ACHN (cell line): ENCODE results near the gene LMOD1.
"Not testable (repeated sequence)": the region's sequence is repeated elsewhere in the genome, so short reads cannot be mapped to it uniquely, and the experiment has no call there.

Experiments
- DNase-seq: peaks from one replicate; pipeline ENCODE4 v3.0.0-alpha.2; 2015
- in situ Hi-C: cut with HindIII; loops from 2 replicates; pipeline ENCODE4 v1.10.0; 2017; ENCODE audit warnings: low sequenced_read_pairs, low pct_ligation_motif_present, low pct_unique_long_range_greater_than_20kb

LMOD1 gene

GRCh38 chr1:201884425-201884824 lies 61.9 kb downstream of the LMOD1 start:
- no peak for DNase-seq
- in situ Hi-C loops = no loop called here

GRCh38 chr1:201883786-201884185 lies 62.6 kb downstream of the LMOD1 start:
- peak; percentile 38 for DNase-seq
- in situ Hi-C loops = no loop called here

GRCh38 chr1:201883266-201883665 lies 63.1 kb downstream of the LMOD1 start:
- in situ Hi-C loops = no loop called here
- no peak for DNase-seq

GRCh38 chr1:201882665-201883132 lies 63.6 kb downstream of the LMOD1 start:
- DNase-seq = peak; percentile 61
- in situ Hi-C loops = no loop called here

- in situ Hi-C loops = no loop called here
These were observed 64.7 kb downstream of the LMOD1 start for GRCh38 chr1:201881617-201882016.

GRCh38 chr1:201880928-201881571 lies 65.3 kb downstream of the LMOD1 start:
- in situ Hi-C loops = no loop called here
- no peak for DNase-seq

More at GRCh38 chr1:201881617-201882016, 64.7 kb downstream of the LMOD1 start:
- no peak for DNase-seq

GRCh38 chr1:201877877-201878401 lies 68.4 kb downstream of the LMOD1 start:
- peak; percentile 66 for DNase-seq
- in situ Hi-C loops = no loop called here

GRCh38 chr1:201876148-201876818 lies 70.1 kb downstream of the LMOD1 start:
- in situ Hi-C loops = no loop called here
- peak; percentile 43 for DNase-seq

GRCh38 chr1:201874672-201875071 lies 71.7 kb downstream of the LMOD1 start:
- in situ Hi-C loops = no loop called here
- no peak for DNase-seq

- no peak for DNase-seq
- in situ Hi-C loops = no loop called here
These were observed 76.0 kb downstream of the LMOD1 start for GRCh38 chr1:201870397-201870796.

- no peak for DNase-seq
- in situ Hi-C loops = no loop called here
These were observed 84.9 kb downstream of the LMOD1 start for GRCh38 chr1:201861448-201861847.

- in situ Hi-C loops = no loop called here
These were observed 86.9 kb downstream of the LMOD1 start for GRCh38 chr1:201859424-201859823.

GRCh38 chr1:201856722-201857121 lies 89.6 kb downstream of the LMOD1 start:
- DNase-seq, in situ Hi-C loops: not testable (repeated sequence)

More at GRCh38 chr1:201859424-201859823, 86.9 kb downstream of the LMOD1 start:
- DNase-seq = no peak

- in situ Hi-C loops = no loop called here
- DNase-seq = no peak
These were observed 94.4 kb downstream of the LMOD1 start for GRCh38 chr1:201851949-201852348.

- in situ Hi-C loops = no loop called here
- peak; percentile 84 for DNase-seq
These were observed 96.3 kb downstream of the LMOD1 start for GRCh38 chr1:201850053-201850397.

- DNase-seq = no peak
- in situ Hi-C loops = no loop called here
These were observed 96.8 kb downstream of the LMOD1 start for GRCh38 chr1:201849372-201850052.

- in situ Hi-C loops = no loop called here
- DNase-seq = no peak
These were observed 98.1 kb downstream of the LMOD1 start for GRCh38 chr1:201848230-201848629.

GRCh38 chr1:201847150-201847549 lies 99.2 kb downstream of the LMOD1 start:
- DNase-seq = no peak
- in situ Hi-C loops = no loop called here
